ENCODE measurements around the gene HHIPL1. TPM values are rescaled to one million over a fixed set of nuclear protein-coding genes. Genes with fewer than 3 reads are reported as not detected.

HHIPL1 gene
- total RNA-seq, 1 donor from 2014 or later: 1.6 TPM

Other genes with a start within 250 kb of the HHIPL1 start
- gene SETD3, start 164.3 kb upstream of the HHIPL1 start, total RNA-seq: 92.5 TPM
- gene CCNK, start 163.7 kb upstream of the HHIPL1 start, total RNA-seq: 31.9 TPM
- 46.6 TPM for gene CCDC85C, start 40.9 kb upstream of the HHIPL1 start, total RNA-seq
- 3.0 TPM for gene CYP46A1, start 39.2 kb downstream of the HHIPL1 start, total RNA-seq
- 39.5 TPM for gene EML1, start 148.3 kb downstream of the HHIPL1 start, total RNA-seq

Data from Right ventricle myocardium superior (tissue), 1 donor.